HEK293 (cell line): Measurements from ENCODE around the gene RAB1A.
A peak's percentile ranks its signal among the peaks of the same experiment; 100 is the strongest.

Experiments
- CTCF ChIA-PET: fragments of 350-600 bp; formaldehyde crosslinking; extraction: SDS; loops from one replicate; lab custom pipeline; 2021; ENCODE audit warnings: antibody characterized with exemption; lab: Yijun Ruan, JAX
- POLR2A ChIA-PET: fragments of 300-600 bp; formaldehyde crosslinking; extraction: SDS; loops from one replicate; lab custom pipeline; 2020; ENCODE audit warnings: antibody characterized with exemption, inconsistent platforms; lab: Yijun Ruan, JAX
- H3K27ac ChIP-seq: fragments of 200-500 bp; sonication (Bioruptor generic); 2 replicates; pipeline ENCODE4 v1.5.1; 2014; ENCODE audit warnings: low read depth, low read length, control low read depth, inconsistent platforms; ENCODE audit errors: extremely low read depth
- H3K36me3 ChIP-seq, 2 experiments: fragments of 200-500 bp in 1 of 2; sonication (Bioruptor generic) in 1 of 2; 1 replicate in 1 of 2; 2 replicates in 1 of 2; pipeline ENCODE4 v1.5.1; 2014 to 2017; ENCODE audit warnings: inconsistent platforms in 2 of 2, low read length in 2 of 2; ENCODE audit not compliant: control insufficient read depth in 2 of 2, insufficient read depth in 1 of 2
- H3K4me1 ChIP-seq: fragments of 200-500 bp; sonication (Bioruptor generic); 2 replicates; pipeline ENCODE4 v1.5.1; 2014; ENCODE audit warnings: mild to moderate bottlenecking, low read length, inconsistent platforms; ENCODE audit not compliant: control insufficient read depth, insufficient read depth
- H3K4me3 ChIP-seq: 2 replicates; pipeline ENCODE4 v1.5.1; 2011; ENCODE audit warnings: low read depth, mild to moderate bottlenecking, control low read depth, low read length, moderate library complexity
- H3K9me3 ChIP-seq: fragments of 200-500 bp; sonication (Bioruptor generic); 2 replicates; pipeline ENCODE4 v1.5.1; 2014; ENCODE audit warnings: low read depth, low read length, inconsistent platforms; ENCODE audit not compliant: control insufficient read depth, insufficient read depth
- REPIN1 ChIP-seq: fragments of 450-650 bp; formaldehyde crosslinking; IDR thresholded peaks from 2 replicates; pipeline ENCODE4 v1.5.1; 2017; ENCODE audit warnings: missing biosample characterization, missing genetic modification characterization, low read depth
- ZBTB1 ChIP-seq: fragments of 450-650 bp; formaldehyde crosslinking; IDR thresholded peaks from 2 replicates; pipeline ENCODE4 v1.5.1; 2016; ENCODE audit warnings: missing biosample characterization, missing genetic modification characterization
- ZFP41 ChIP-seq: fragments of 450-650 bp; formaldehyde crosslinking; IDR thresholded peaks from 2 replicates; pipeline ENCODE4 v1.5.1; 2016; ENCODE audit warnings: missing biosample characterization, missing genetic modification characterization, borderline replicate concordance
- ZNF146 ChIP-seq: fragments of 450-650 bp; formaldehyde crosslinking; IDR thresholded peaks from 2 replicates; pipeline ENCODE4 v1.5.1; 2016; ENCODE audit warnings: missing biosample characterization, missing genetic modification characterization
- ZNF248 ChIP-seq: fragments of 450-650 bp; formaldehyde crosslinking; IDR thresholded peaks from 2 replicates; pipeline ENCODE4 v1.5.1; 2017; ENCODE audit warnings: missing biosample characterization, missing genetic modification characterization
- ZNF292 ChIP-seq: fragments of 450-650 bp; formaldehyde crosslinking; IDR thresholded peaks from 2 replicates; pipeline ENCODE4 v1.5.1; 2016; ENCODE audit warnings: low read depth, missing biosample characterization, missing genetic modification characterization, borderline replicate concordance
- ZNF335 ChIP-seq: fragments of 450-650 bp; formaldehyde crosslinking; conservative IDR thresholded peaks from 2 replicates; pipeline ENCODE4 v1.5.1; 2016; ENCODE audit warnings: missing biosample characterization, missing genetic modification characterization
- ZNF623 ChIP-seq: fragments of 450-650 bp; formaldehyde crosslinking; IDR thresholded peaks from 2 replicates; pipeline ENCODE4 v1.5.1; 2016; ENCODE audit warnings: missing biosample characterization, missing genetic modification characterization
- ZNF629 ChIP-seq: fragments of 450-650 bp; formaldehyde crosslinking; IDR thresholded peaks from 2 replicates; pipeline ENCODE4 v1.5.1; 2017; ENCODE audit warnings: missing biosample characterization, missing genetic modification characterization
- ZNF654 ChIP-seq: fragments of 450-650 bp; formaldehyde crosslinking; IDR thresholded peaks from 2 replicates; pipeline ENCODE4 v1.5.1; 2016; ENCODE audit warnings: low read depth, missing biosample characterization, missing genetic modification characterization
- ZNF747 ChIP-seq: fragments of 450-650 bp; formaldehyde crosslinking; IDR thresholded peaks from 2 replicates; pipeline ENCODE4 v1.5.1; 2016; ENCODE audit warnings: missing biosample characterization, missing genetic modification characterization
- ZNF785 ChIP-seq: fragments of 450-650 bp; formaldehyde crosslinking; IDR thresholded peaks from 2 replicates; pipeline ENCODE4 v1.5.1; 2016; ENCODE audit warnings: missing biosample characterization, missing genetic modification characterization
- TF ChIP-seq, protein P1 (sequence below): fragments of 450-650 bp; formaldehyde crosslinking; IDR thresholded peaks from 2 replicates; pipeline ENCODE4 v1.5.1; 2016; ENCODE audit warnings: missing biosample characterization, missing genetic modification characterization
- TF ChIP-seq, protein P2 (sequence below): fragments of 450-650 bp; formaldehyde crosslinking; IDR thresholded peaks from 2 replicates; pipeline ENCODE4 v1.5.1; 2017; ENCODE audit warnings: missing biosample characterization, missing genetic modification characterization
- TF ChIP-seq, protein P3 (sequence below): IDR thresholded peaks from 2 replicates; pipeline ENCODE4 v1.6.1; 2011; ENCODE audit warnings: mild to moderate bottlenecking, low read depth, low read length, borderline replicate concordance

The RAB1A gene

DNA sequence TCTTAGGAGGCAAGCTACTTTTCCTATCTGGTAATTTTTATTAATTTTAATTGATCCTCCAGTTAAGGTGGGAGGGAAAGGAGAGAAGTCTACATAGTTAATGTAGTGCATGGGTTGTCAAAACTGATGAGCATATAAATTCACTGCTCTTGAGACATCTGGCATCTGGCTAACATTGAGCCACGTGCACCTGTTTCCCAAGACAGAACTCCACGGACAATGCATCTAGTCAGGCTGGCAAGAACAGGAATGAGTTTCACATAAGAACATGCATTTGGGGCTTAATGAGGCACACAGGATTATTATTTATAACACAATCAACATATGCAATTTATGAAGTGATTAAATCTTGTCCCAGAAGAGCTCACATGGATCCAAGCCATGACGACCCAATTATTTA is 16.2 kb upstream of the RAB1A start:
- H3K9me3 ChIP-seq = no peaks in the 10 kb centered on the region
- no peak overlapping the region for H3K4me3 ChIP-seq
- H3K36me3 ChIP-seq = no peaks in the 10 kb centered on the region
- TF ChIP-seq ZNF146 (tag by site-specific recombination) = no peak
- no peak for TF ChIP-seq ZNF292
- no peak for TF ChIP-seq ZFP41 (tag by site-specific recombination)
- no peak for TF ChIP-seq ZNF747 (tag by site-specific recombination)
- TF ChIP-seq, protein P1, sequence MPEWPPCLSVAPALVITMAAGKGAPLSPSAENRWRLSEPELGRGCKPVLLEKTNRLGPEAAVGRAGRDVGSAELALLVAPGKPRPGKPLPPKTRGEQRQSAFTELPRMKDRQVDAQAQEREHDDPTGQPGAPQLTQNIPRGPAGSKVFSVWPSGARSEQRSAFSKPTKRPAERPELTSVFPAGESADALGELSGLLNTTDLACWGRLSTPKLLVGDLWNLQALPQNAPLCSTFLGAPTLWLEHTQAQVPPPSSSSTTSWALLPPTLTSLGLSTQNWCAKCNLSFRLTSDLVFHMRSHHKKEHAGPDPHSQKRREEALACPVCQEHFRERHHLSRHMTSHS = no peak
- TF ChIP-seq, protein P2, sequence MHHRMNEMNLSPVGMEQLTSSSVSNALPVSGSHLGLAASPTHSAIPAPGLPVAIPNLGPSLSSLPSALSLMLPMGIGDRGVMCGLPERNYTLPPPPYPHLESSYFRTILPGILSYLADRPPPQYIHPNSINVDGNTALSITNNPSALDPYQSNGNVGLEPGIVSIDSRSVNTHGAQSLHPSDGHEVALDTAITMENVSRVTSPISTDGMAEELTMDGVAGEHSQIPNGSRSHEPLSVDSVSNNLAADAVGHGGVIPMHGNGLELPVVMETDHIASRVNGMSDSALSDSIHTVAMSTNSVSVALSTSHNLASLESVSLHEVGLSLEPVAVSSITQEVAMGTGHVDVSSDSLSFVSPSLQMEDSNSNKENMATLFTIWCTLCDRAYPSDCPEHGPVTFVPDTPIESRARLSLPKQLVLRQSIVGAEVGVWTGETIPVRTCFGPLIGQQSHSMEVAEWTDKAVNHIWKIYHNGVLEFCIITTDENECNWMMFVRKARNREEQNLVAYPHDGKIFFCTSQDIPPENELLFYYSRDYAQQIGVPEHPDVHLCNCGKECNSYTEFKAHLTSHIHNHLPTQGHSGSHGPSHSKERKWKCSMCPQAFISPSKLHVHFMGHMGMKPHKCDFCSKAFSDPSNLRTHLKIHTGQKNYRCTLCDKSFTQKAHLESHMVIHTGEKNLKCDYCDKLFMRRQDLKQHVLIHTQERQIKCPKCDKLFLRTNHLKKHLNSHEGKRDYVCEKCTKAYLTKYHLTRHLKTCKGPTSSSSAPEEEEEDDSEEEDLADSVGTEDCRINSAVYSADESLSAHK (tag by site-specific recombination) = no peak
- TF ChIP-seq ZBTB1 (tag by site-specific recombination) = no peak
- no peak for TF ChIP-seq ZNF248 (tag by site-specific recombination)
- TF ChIP-seq, all 188 proteins: peak for 0
- POLR2A ChIA-PET = no interaction called here
- H3K27ac ChIP-seq = no peak overlapping the region
- no peaks in the 10 kb centered on the region for H3K4me1 ChIP-seq
- CTCF ChIA-PET = interaction anchor here (0.8 to 0.9 kb wide), 2 partner anchors 41 to 82 kb away, joined by 3 to 4 read pairs; no protein-coding TSS in a partner anchor

DNA sequence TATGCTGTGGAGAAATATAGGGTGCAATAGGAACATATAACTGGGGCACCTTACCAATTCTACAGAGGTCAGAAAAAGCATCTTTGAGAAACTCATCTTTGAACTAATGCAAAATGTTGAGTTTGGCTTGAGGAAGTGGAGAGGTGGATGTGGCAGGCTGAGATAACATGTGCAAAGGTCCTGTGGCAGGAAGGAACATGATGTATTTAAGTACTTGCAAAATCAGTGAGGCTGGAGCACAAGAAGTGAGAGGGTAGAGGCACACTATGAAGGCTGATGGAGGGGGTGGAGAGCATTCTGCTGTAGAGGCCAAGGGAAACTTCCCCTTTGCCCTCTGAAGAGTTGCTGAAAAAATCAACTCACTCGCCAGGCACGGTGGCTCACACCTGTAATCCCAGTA is 14.7 kb upstream of the RAB1A start:
- Histone ChIP-seq H3K4me1 (no peaks in the 10 kb centered on the region), H3K27ac (no peak overlapping the region), H3K9me3 (no peaks in the 10 kb centered on the region), H3K4me3 (no peak overlapping the region)
- ChIA-PET POLR2A (no interaction called here), CTCF (interaction anchor here (0.7 kb wide), 1 partner anchor 408 kb away, joined by 3 read pairs; no protein-coding TSS in a partner anchor)
- TF ChIP-seq ZNF623 (tag by site-specific recombination) (peak; percentile 91), ZNF335 (tag by site-specific recombination) (no peak)
- TF ChIP-seq, all 188 proteins: peak for 1
- no peaks in the 10 kb centered on the region for H3K36me3 ChIP-seq

DNA sequence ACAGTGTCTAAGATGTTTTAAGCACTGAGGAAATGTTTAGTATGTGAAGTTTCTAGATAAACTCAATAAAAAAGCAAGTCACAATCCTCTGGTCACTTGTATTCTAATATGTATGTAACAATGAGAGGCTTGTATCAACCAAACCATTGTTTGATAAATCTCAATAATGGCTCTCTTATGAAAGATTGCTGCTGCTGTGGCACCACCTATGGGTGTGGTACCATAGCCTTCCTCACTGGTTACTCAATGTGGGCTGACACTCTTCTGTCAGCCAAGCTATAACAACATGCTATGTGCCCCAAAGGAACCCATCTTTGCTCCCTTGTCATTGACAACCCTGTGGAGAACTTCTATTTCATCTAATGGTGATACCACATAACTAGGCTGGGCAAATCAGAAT is 12.6 kb upstream of the RAB1A start:
- Histone ChIP-seq H3K9me3 (no peaks in the 10 kb centered on the region), H3K4me1 (no peaks in the 10 kb centered on the region), H3K27ac (no peak overlapping the region), H3K4me3 (no peak overlapping the region), H3K36me3 (no peaks in the 10 kb centered on the region)
- CTCF ChIA-PET = interaction anchor here (0.7 to 1.2 kb wide), 2 partner anchors 51 to 81 kb away, joined by 3 to 5 read pairs; no protein-coding TSS in a partner anchor
- POLR2A ChIA-PET = no interaction called here
- no peak for TF ChIP-seq ZNF747 (tag by site-specific recombination)
- 0 out of 2 replicates have a peak, but pooled peaks have one; percentile 15 for TF ChIP-seq ZNF654 (tag by site-specific recombination)
- no peak for TF ChIP-seq REPIN1 (tag by site-specific recombination)
- no peak for TF ChIP-seq ZNF629 (tag by site-specific recombination)
- no peak for TF ChIP-seq ZNF785 (tag by site-specific recombination)
- TF ChIP-seq, protein P3, sequence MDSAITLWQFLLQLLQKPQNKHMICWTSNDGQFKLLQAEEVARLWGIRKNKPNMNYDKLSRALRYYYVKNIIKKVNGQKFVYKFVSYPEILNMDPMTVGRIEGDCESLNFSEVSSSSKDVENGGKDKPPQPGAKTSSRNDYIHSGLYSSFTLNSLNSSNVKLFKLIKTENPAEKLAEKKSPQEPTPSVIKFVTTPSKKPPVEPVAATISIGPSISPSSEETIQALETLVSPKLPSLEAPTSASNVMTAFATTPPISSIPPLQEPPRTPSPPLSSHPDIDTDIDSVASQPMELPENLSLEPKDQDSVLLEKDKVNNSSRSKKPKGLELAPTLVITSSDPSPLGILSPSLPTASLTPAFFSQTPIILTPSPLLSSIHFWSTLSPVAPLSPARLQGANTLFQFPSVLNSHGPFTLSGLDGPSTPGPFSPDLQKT = no peak
